ENCODE data around the gene USP6NL. TPM values are rescaled to one million over a fixed set of nuclear protein-coding genes. Genes with fewer than 3 reads are reported as not detected.

Gene USP6NL
- total and polyA plus RNA-seq, 7 donors = 1.8 to 5.4 (median 2.9) TPM

- 37 to 43% (median 41%) methylated on average over 2 of the region's 2 CpGs for WGBS, 3 donors
- no peaks in the 10 kb centered on the region for H3K9me3 ChIP-seq
- no peaks in the 10 kb centered on the region for H3K4me1 ChIP-seq
- TF ChIP-seq CTCF (IDR thresholded peaks at IDR 0.05) = no peak
- intact Hi-C loops (cut with DNase I) = no loop called here
- ATAC-seq (no peak), DNase-seq (no peak)
- no peaks in the 10 kb centered on the region for H3K27me3 ChIP-seq (ENCODE audit: insufficient read depth in 3 of 3, low read length in 2 of 3)
- no peaks in the 10 kb centered on the region for H3K36me3 ChIP-seq (ENCODE audit: insufficient read depth in 1 of 2, low read depth in 1 of 2)
- H3K27ac ChIP-seq = no peak overlapping the region
- no peak overlapping the region for H3K4me3 ChIP-seq
Measured at GRCh38 chr10:11581213-11581612, 30.2 kb downstream of the USP6NL start.

DNA sequence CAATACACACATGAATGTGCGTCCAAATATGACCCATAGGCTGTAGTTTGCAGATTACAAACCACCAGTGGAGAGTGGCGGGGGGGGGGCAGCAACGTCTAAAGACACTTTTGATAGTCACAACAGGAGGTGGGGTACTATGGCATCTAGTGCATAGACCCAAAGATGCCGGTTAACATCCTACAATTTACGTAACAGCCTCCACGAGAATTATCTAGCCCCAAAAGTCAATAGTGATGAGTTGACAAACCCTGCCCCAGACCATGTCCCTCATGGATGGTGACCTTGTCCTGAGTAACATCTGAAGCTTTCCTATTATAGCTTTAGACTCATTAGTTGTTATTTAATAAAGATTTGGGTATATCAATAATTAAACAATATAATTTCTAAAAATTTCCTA is 31.6 kb downstream of the USP6NL start:
- DNase-seq (no peak), ATAC-seq (no peak)
- H3K9me3 ChIP-seq = no peaks in the 10 kb centered on the region
- H3K4me1 ChIP-seq = no peaks in the 10 kb centered on the region
- H3K27me3 ChIP-seq (ENCODE audit: insufficient read depth in 3 of 3, low read length in 2 of 3) = no peaks in the 10 kb centered on the region
- no peak overlapping the region for H3K4me3 ChIP-seq
- WGBS, 3 donors = 89 to 92% (median 91%) methylated on average over 6 of the region's 6 CpGs
- no peak for TF ChIP-seq CTCF (IDR thresholded peaks at IDR 0.05)
- intact Hi-C loops (cut with DNase I) = no loop called here
- H3K27ac ChIP-seq = no peak overlapping the region
- no peaks in the 10 kb centered on the region for H3K36me3 ChIP-seq (ENCODE audit: insufficient read depth in 1 of 2, low read depth in 1 of 2)

DNA sequence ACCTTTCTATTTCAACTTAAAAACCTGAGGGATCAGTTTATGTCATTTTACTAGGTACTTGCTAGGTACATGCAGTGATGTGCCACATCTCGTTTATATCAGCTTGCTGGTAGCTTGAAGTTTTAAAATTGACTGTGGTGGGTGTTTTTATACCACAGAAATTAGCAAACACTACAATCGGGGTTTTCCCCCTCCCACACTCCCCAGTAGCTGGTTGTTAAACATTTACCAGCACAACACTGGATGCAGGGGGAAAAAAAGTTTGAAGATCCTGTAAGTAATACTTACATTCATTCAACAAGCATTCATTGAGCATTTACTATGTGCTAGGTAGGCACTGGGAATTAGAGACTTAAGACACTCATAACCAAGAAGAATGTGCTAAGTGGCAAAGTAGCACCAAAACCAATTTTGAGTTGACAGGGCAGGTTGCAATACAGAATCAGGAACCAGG is 32.6 kb downstream of the USP6NL start:
- no peak for ATAC-seq
- Histone ChIP-seq H3K4me3 (no peak overlapping the region), H3K4me1 (no peaks in the 10 kb centered on the region), H3K9me3 (no peaks in the 10 kb centered on the region), H3K27ac (no peak overlapping the region), H3K27me3 (ENCODE audit: insufficient read depth in 3 of 3, low read length in 2 of 3) (no peaks in the 10 kb centered on the region), H3K36me3 (ENCODE audit: insufficient read depth in 1 of 2, low read depth in 1 of 2) (no peaks in the 10 kb centered on the region)
- TF ChIP-seq CTCF (IDR thresholded peaks at IDR 0.05) = no peak
- DNase-seq = no peak
- intact Hi-C loops (cut with DNase I) = no loop called here
- WGBS, 3 donors = 77 to 88% (median 87%) methylated on average over 2 of the region's 2 CpGs

- intact Hi-C loops (cut with DNase I) = no loop called here
- DNase-seq (no peak), ATAC-seq (no peak)
- 93 to 97% (median 94%) methylated on average over 6 of the region's 6 CpGs for WGBS, 3 donors
- no peaks in the 10 kb centered on the region for H3K9me3 ChIP-seq
- no peak overlapping the region for H3K27ac ChIP-seq
- no peaks in the 10 kb centered on the region for H3K36me3 ChIP-seq (ENCODE audit: insufficient read depth in 1 of 2, low read depth in 1 of 2)
- no peaks in the 10 kb centered on the region for H3K4me1 ChIP-seq
- H3K4me3 ChIP-seq = no peak overlapping the region
- no peak for TF ChIP-seq CTCF (IDR thresholded peaks at IDR 0.05)
- no peaks in the 10 kb centered on the region for H3K27me3 ChIP-seq (ENCODE audit: insufficient read depth in 3 of 3, low read length in 2 of 3)
Measured at GRCh38 chr10:11576092-11576809, 35.2 kb downstream of the USP6NL start.

GRCh38 chr10:11573497-11573896 is 38.0 kb downstream of the USP6NL start:
- TF ChIP-seq CTCF (IDR thresholded peaks at IDR 0.05) = no peak
- Histone ChIP-seq H3K36me3 (ENCODE audit: insufficient read depth in 1 of 2, low read depth in 1 of 2) (no peaks in the 10 kb centered on the region), H3K27ac (no peak overlapping the region), H3K4me1 (no peaks in the 10 kb centered on the region), H3K27me3 (ENCODE audit: insufficient read depth in 3 of 3, low read length in 2 of 3) (no peaks in the 10 kb centered on the region), H3K9me3 (no peaks in the 10 kb centered on the region), H3K4me3 (no peak overlapping the region)
- 39 to 51% (median 40%) methylated on average over 3 of the region's 3 CpGs for WGBS, 3 donors
- DNase-seq (no peak), ATAC-seq (no peak)
- intact Hi-C loops (cut with DNase I) = no loop called here

All from psoas muscle (tissue), 8 donors.